H1 (cell line): ENCODE results near the gene FASTK. TPM values are rescaled to one million over a fixed set of nuclear protein-coding genes. Genes with fewer than 3 reads are reported as not detected.

ENCODE experiments used
- CEBPB ChIP-seq: IDR thresholded peaks from 2 replicates; pipeline ENCODE4 v1.6.1; 2012; ENCODE audit warnings: low read depth, low read length
- CREB1 ChIP-seq: IDR thresholded peaks from 2 replicates; pipeline ENCODE4 v1.6.1; 2012; ENCODE audit warnings: inconsistent platforms
- KDM1A ChIP-seq: fragments of 200-600, 300-600 bp; sonication (generic); IDR thresholded peaks from 2 replicates; pipeline ENCODE4 v1.7.1; 2016; ENCODE audit warnings: mild to moderate bottlenecking, low read length, borderline replicate concordance
- MAX ChIP-seq: IDR thresholded peaks from 2 replicates; pipeline ENCODE4 v1.6.1; 2012; ENCODE audit warnings: inconsistent platforms
- RNF2 ChIP-seq: fragments of 200-900, 300-1000 bp; sonication (generic); IDR thresholded peaks from 2 replicates; pipeline ENCODE4 v1.7.1; 2016; ENCODE audit warnings: borderline replicate concordance, low read depth, mild to moderate bottlenecking, antibody characterized with exemption, low read length; ENCODE audit not compliant: poor library complexity, severe bottlenecking; ENCODE audit errors: missing control alignments
- SIN3A ChIP-seq, 2 experiments: IDR thresholded peaks in 1 of 2; conservative IDR thresholded peaks in 1 of 2; 2 replicates each; pipeline ENCODE4 v1.6.1; 2011 to 2012; ENCODE audit warnings: low read length in 2 of 2, improper control_type of control experiment in 1 of 2, low read depth in 1 of 2, mild to moderate bottlenecking in 1 of 2
- SIRT6 ChIP-seq: IDR thresholded peaks from one replicate; pipeline ENCODE4 v1.7.1; 2012; ENCODE audit warnings: low read length, inconsistent platforms
- SIX5 ChIP-seq: IDR thresholded peaks from 2 replicates; pipeline ENCODE4 v1.6.1; 2011; ENCODE audit warnings: mild to moderate bottlenecking, low read depth, low read length
- SP1 ChIP-seq: IDR thresholded peaks from 2 replicates; pipeline ENCODE4 v1.6.1; 2011; ENCODE audit warnings: low read depth, low read length
- SP4 ChIP-seq: IDR thresholded peaks from 2 replicates; pipeline ENCODE4 v1.6.1; 2012; ENCODE audit warnings: low read length, inconsistent platforms
- TEAD4 ChIP-seq: IDR thresholded peaks from 2 replicates; pipeline ENCODE4 v1.6.1; 2012; ENCODE audit warnings: low read depth, low read length, inconsistent platforms, mixed read lengths
- polyA plus RNA-seq, 7 experiments: library from polyadenylated mRNA; depleted of rRNA in 3 of 7; stranded (reverse) in 5 of 7; unstranded in 2 of 7; fragments of >200 nt in 5 of 7; fragments of 200-250 nt in 2 of 7; gene quantifications; 1 replicate in 5 of 7; 2 replicates in 1 of 7; 4 replicates in 1 of 7; pipeline versions ENCODE4 v1.2.1 to v1.2.3, GENCODE V29; 2011 to 2013; ENCODE audit warnings: missing spikeins in 2 of 7, mixed read lengths in 2 of 7
- total RNA-seq: library from RNA; stranded (reverse); fragmentation: NEBNext Ultra II Directional; extraction: Animal tissue kit (Norgen Biotek cat#: 25700); gene quantifications from 2 replicates; pipeline ENCODE4 v1.2.1, GENCODE V29; 2021

FASTK gene
- total and polyA plus RNA-seq, 2 of the 8 experiments (the other 6 are each of a cell fraction or from before 2014, with no cell fraction given): 39.4 to 84.0 TPM

GRCh38 chr7:151086802-151087244 is 6.2 kb upstream of the FASTK start (continued):
- TF ChIP-seq CEBPB (no peak), SP1 (no peak), SP4 (no peak), SIRT6 (no peak), SIX5 (no peak), KDM1A (no peak), MAX (peak; percentile 81), TEAD4 (no peak), CREB1 (no peak), SIN3A (conservative IDR thresholded peaks at IDR 0.05 in 1 of 2, IDR thresholded peaks at IDR 0.05 in 1 of 2; ENCODE audit: low read depth in 1 of 2, low read length in 2 of 2) (0 out of 4 replicates have a peak, but pooled peaks of 1 of the 2 experiments have one; percentile 20), RNF2 (peak; percentile 50)
